ENCODE data around the gene NKAP. TPM values are rescaled to one million over a fixed set of nuclear protein-coding genes. Genes with fewer than 3 reads are reported as not detected.
A peak's percentile ranks its signal among the peaks of the same experiment; 100 is the strongest.

NKAP gene
- total RNA-seq, 1 experiment from 2014 or later, result 7.3 TPM

GRCh38 chrX:119871245-119871598 is 72.3 kb downstream of the NKAP start:
- peak overlapping the region; percentile 24; the same call in 1 of the 2 replicates for H3K14ac ChIP-seq (ENCODE audit: insufficient read depth, low read length)
- H4K91ac ChIP-seq (ENCODE audit: insufficient read length, low read depth, low read length), result no peak overlapping the region
- Mint-ChIP-seq H3K36me3 (ENCODE audit: insufficient read depth in 1 of 3, low read depth in 3 of 3) (peaks cover 6 to 16% (median 8%) of the 10 kb centered on the region in 3 experiments; a peak in 6 of 7 replicates), H3K27me3 (ENCODE audit: low read depth) (no peaks in the 10 kb centered on the region), H3K4me3 (peak overlapping the region; percentile 88 to 95), H3K4me1 (peaks cover 0 to 3% of the 10 kb centered on the region in 2 experiments; a peak in 2 of 4 replicates), H3K9me3 (peaks cover 63 to 65% of the 10 kb centered on the region in 2 experiments), H3K27ac (peak overlapping the region; percentile 33 to 98 (median 95); a peak in 5 of 7 replicates)
- no peak overlapping the region for H3T11ph ChIP-seq (ENCODE audit: low read length)
- no peak overlapping the region for H3K4ac ChIP-seq (ENCODE audit: low read depth, low read length)
- H3K23me2 ChIP-seq (ENCODE audit: insufficient read length, low read depth, low read length, poor library complexity, severe bottlenecking), result peaks cover 13% of the 10 kb centered on the region
- no peak overlapping the region for H2BK120ac ChIP-seq (ENCODE audit: low read depth, low read length, poor library complexity, severe bottlenecking)
- H3K27ac ChIP-seq (ENCODE audit: insufficient read length, low read depth, low read length), result no peak overlapping the region
- H3K9ac ChIP-seq (ENCODE audit: extremely low read depth, insufficient read length, low read length), result peak overlapping the region; percentile 74
- H3K18ac ChIP-seq (ENCODE audit: insufficient read length, low read depth, low read length), result no peak overlapping the region
- no peak overlapping the region for H4K8ac ChIP-seq (replicated peaks; ENCODE audit: insufficient read length, low read depth, low read length)
- WGBS (ENCODE audit: extremely low coverage, insufficient read length, low lambda C conversion rate), result no CpG with 5 or more reads among the region's 26 CpGs
- H3K9me3 ChIP-seq (ENCODE audit: control insufficient read depth, low read depth, low read length), result peaks cover 7% of the 10 kb centered on the region
- H2AFZ ChIP-seq (ENCODE audit: low read length), result no peak overlapping the region
- H2BK12ac ChIP-seq (ENCODE audit: insufficient read length, low read depth, low read length), result no peak overlapping the region
- H2BK15ac ChIP-seq (ENCODE audit: low read depth, low read length), result no peak overlapping the region
- no peak overlapping the region for H3K56ac ChIP-seq (ENCODE audit: insufficient read length, low read depth, low read length)
- H3K23ac ChIP-seq (ENCODE audit: insufficient read length, low read depth, low read length), result no peak overlapping the region
- H2BK20ac ChIP-seq (ENCODE audit: low read depth, low read length, poor library complexity, severe bottlenecking), result no peak overlapping the region
- no peaks in the 10 kb centered on the region; the same call in 1 of the 2 replicates for H3K79me2 ChIP-seq (ENCODE audit: insufficient read depth, low read length)
- no peak for TF ChIP-seq CTCF (conservative IDR thresholded peaks at IDR 0.05)
- H3K27me3 ChIP-seq (ENCODE audit: insufficient read depth, low read length), result no peaks in the 10 kb centered on the region
- H4K5ac ChIP-seq (ENCODE audit: insufficient read length, low read depth, low read length), result no peak overlapping the region
- no peak overlapping the region for H2AK5ac ChIP-seq (ENCODE audit: insufficient read length, low read length)
- H4K20me1 ChIP-seq (ENCODE audit: control insufficient read depth, insufficient read depth, insufficient read length), result no peaks in the 10 kb centered on the region
- DNase-seq, result no peak
- no peaks in the 10 kb centered on the region for H3K79me1 ChIP-seq (ENCODE audit: insufficient read depth, low read depth, low read length, poor library complexity, severe bottlenecking)
- H2BK5ac ChIP-seq (ENCODE audit: insufficient read length, low read length), result no peak overlapping the region
- peak overlapping the region; percentile 90 for H3K4me2 ChIP-seq (ENCODE audit: insufficient read depth, insufficient read length, low read length)
- H3K4me1 ChIP-seq (ENCODE audit: insufficient read depth, low read length), result no peaks in the 10 kb centered on the region

Other genes starting within 250 kb of the NKAP start
- gene SOWAHD, start 185.2 kb downstream of the NKAP start, total RNA-seq (2021), result 0.92 and 0.98 TPM in 2 replicates
- 2,033 and 2,054 TPM in 2 replicates for gene RPL39, start 152.1 kb downstream of the NKAP start, total RNA-seq (2021)
- 29.8 and 31.5 TPM in 2 replicates for gene UPF3B, start 90.8 kb downstream of the NKAP start, total RNA-seq (2021)
- gene RNF113A, start 72.0 kb downstream of the NKAP start, total RNA-seq (2021), result 11.4 and 13.7 TPM in 2 replicates
- 69.4 and 70.8 TPM in 2 replicates for gene NDUFA1, start 71.9 kb downstream of the NKAP start, total RNA-seq (2021)
- not detected in 2 replicates for gene AKAP14, start 47.9 kb downstream of the NKAP start, total RNA-seq (2021)
- not detected in 2 replicates for gene RHOXF2B, start 133.9 kb upstream of the NKAP start, total RNA-seq (2021)
- gene RHOXF1, start 172.2 kb upstream of the NKAP start, total RNA-seq (2021), result not detected in 2 replicates
- gene RHOXF2, start 214.9 kb upstream of the NKAP start, total RNA-seq (2021), result not detected in 2 replicates

Measured in H9 (cell line).